NCI-H1092 treated with DMSO at 0.1 percent for 48 hours (cell line): ENCODE results near the gene HMHB1.
"Not testable (repeated sequence)": the region's sequence is repeated elsewhere in the genome, so short reads cannot be mapped to it uniquely, and the experiment has no call there.

ENCODE experiments used
- DNase-seq: peaks from one replicate; lab custom pipeline; 2025; lab: John Stamatoyannopoulos, UW

HMHB1 gene

DNA sequence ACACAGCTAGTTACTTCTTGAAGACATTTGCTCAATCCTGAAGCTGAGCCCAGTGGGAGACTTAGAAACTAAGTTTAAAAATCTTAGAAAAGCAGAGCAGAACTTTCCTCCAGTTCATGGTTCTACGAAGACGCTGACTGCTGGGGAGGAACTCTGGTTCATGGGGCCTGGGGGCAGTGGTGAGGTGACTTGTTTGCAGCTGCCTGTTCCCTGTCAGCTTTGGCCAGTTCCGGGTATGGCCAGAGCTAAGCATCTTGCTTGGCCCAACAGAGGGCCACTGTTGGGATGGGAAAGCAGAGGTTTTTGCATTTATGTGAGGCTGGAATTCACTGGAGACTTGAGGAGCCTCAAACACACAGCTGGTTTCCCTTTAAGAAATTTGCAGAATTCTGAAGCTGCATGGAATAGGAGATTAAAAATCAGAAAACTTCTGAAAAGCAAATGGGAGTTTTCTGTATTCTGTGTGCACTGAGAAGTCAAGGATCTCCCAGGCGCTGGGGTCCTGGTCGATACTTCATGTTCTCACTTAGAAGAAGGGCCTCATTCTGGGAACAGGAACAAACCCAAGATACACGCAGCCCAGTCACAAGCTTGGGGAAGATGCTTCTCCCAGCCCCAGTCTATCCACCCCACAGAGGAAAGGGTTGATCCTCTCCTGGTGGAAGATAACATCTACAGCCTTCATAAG lies 10.6 kb upstream of the HMHB1 start:
- DNase-seq = no peak

DNA sequence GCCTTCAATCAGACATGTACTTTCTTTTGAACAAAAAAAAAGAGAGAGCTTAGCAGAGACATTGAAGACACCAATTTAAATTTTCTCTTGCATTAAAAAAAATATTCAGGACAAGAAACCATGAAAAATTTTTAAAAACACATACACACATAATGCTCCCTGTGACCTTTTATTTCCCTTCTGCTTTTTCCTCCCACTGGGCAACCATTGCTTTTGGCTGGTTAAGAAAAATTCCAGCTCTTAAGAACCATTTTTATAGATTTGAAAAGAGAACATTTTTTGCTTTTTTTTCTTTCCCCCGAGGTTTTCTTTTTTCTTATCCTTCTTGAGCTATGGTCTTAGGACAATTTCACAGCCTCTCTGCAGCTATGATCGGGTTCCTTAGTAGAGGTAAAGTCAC lies 6.1 kb upstream of the HMHB1 start:
- no peak for DNase-seq

- no peak for DNase-seq
These were observed 5.4 kb upstream of the HMHB1 start for GRCh38 chr5:143806579-143806978.

DNA sequence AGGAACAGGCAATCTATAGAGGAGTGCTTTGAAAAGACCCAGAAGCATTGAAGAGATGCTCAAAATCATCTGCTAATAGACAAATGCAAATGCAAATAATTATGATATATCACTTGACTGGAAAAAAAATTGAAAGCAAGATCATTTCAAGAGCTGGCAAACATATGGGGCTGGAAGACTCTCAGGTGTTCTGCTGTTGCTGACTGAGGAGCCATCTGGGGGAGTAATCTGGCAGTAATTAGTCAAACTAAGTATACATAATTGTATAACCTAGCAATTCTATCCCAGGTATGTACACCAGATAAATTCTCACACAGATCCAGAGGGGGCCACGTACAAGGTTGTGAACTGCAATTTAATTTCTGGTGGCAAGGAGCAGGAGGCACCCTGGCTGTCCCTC lies 4.6 kb upstream of the HMHB1 start:
- DNase-seq = no peak

DNA sequence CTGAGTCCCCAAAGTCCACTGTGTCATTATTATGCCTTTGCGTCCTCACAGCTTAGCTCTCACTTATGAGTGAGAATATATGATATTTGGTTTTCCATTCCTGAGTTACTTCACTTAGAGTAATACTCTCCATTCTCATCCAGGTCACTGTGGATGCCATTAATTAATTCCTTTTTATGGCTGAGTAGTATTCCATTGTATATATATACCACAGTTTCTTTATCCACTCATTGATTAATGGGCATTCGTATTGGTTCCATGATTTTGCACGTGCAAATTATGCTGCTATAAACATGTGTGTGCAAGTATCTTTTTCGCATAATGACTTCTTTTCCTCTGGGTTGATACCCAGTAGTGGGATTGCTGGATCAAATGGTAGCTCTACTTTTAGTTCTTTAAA lies 4.4 kb downstream of the HMHB1 start:
- DNase-seq = not testable (repeated sequence)

GRCh38 chr5:143819716-143820115 lies 7.8 kb downstream of the HMHB1 start:
- DNase-seq = no peak

- DNase-seq = no peak
These were observed 8.5 kb downstream of the HMHB1 start for GRCh38 chr5:143820451-143820850.

- DNase-seq = peak; percentile 67
These were observed 13.1 kb downstream of the HMHB1 start for GRCh38 chr5:143824851-143825720.

- peak; percentile 51 for DNase-seq
These were observed 15.0 kb downstream of the HMHB1 start for GRCh38 chr5:143826951-143827444.

GRCh38 chr5:143828710-143829109 lies 16.7 kb downstream of the HMHB1 start:
- DNase-seq = no peak

DNA sequence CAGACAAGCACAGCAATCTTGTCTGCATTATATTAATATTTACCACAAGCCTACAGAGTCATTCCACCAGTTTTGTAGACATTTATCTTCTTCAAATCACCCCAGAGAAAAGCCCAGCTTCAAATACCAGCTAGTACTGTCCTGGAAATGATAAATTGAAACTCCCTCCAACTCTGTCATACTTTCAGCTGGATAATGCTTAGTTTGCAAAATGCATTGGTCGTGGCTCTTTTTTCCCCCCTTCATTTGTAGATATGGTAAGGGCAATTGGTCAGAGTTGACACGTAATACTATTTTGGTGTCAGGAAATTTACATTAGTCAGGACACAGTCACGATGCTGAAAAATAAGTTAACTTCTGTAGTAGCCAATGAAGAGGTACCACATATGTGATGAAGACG lies 21.2 kb downstream of the HMHB1 start:
- no peak for DNase-seq

DNA sequence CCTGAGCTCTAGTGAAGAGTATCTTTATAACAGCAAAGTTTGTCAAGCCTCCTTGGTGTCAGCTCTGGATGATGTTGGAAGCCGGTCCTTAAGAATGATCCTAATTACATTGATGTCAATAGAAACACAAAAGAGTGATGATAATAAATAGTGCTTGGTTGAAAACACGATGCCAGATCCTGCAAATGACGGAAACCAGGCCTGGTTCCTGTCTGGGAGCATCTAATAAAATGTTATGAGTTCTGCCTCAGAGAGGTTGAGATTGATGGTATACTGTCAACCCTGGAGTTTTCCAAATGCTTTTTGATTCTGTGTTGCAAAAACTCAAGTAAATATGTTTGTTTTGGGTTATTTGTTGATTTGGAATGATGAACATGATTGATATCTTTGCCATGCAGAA lies 23.3 kb downstream of the HMHB1 start:
- no peak for DNase-seq

- DNase-seq = no peak
These were observed 24.3 kb downstream of the HMHB1 start for GRCh38 chr5:143836161-143836725.

DNA sequence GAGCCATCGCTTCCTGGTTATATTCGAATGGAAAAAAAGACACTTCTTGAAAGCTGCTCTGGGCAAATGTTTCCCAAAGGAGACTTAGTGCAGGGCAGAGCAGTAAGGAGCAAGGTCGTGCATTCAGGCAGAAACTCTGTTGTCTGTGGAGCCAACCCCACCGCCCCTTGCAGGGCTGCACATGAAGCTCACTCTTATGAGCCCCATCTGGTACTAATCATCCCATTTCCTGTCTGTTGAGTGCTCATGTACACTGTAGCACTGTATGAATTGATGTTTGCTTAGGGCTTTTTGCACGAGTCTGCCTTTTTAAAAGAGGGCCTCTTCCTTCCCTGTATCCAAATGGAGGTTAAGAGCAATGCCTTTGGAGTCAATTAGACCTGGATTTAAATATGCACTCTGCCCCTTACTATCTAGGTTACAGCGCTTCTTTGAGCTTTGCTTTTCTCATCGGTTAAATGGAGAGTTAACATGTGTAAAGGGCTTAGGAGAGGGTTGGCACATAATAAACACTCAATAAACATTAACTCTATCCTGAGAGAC lies 25.4 kb downstream of the HMHB1 start:
- peak; percentile 93 for DNase-seq

GRCh38 chr5:143841446-143841845 lies 29.5 kb downstream of the HMHB1 start:
- no peak for DNase-seq

DNA sequence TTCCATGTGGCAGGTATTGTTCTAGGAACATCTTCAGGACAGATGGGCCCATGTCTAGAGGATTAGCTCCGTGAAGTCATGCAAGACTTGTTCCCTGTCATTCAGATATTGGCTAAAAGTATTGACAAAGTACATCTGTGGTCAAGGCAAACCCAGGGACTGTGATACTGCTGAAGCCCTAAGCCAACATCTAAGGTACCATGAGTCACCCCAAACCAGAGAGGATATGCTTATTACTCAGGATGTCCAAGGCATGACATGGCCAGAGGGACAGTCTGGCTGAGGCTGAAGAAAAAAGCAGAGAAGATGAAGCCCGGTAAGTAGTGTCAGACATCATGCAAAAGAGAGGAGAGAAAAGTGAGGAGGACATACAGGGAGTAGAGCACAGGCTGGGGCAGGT lies 31.0 kb downstream of the HMHB1 start:
- DNase-seq = no peak

- DNase-seq = no peak
These were observed 31.5 kb downstream of the HMHB1 start for GRCh38 chr5:143843461-143843860.

- DNase-seq = no peak
These were observed 38.2 kb downstream of the HMHB1 start for GRCh38 chr5:143850050-143850683.

GRCh38 chr5:143851383-143851782 lies 39.4 kb downstream of the HMHB1 start:
- DNase-seq = no peak

GRCh38 chr5:143860211-143860610 lies 48.2 kb downstream of the HMHB1 start:
- DNase-seq = no peak

DNA sequence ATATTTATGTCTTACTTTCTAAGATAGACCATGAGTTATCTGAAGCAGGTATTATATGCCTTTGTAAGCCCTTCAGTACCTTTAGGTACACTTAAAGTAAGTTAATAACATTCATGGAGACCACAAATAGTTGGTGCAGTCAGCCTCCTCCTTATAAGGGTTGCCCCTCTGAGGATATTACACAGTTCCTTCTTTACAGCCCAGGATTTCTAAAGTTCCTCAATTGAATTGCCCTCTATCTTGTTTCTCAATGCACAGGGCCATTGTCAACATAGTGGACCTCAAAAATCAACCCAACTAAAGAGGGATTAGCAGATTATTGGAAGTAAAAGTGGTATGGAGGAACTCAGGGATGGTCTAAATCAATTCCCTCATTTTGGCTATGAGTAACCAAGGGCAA lies 50.3 kb downstream of the HMHB1 start:
- DNase-seq = no peak

DNA sequence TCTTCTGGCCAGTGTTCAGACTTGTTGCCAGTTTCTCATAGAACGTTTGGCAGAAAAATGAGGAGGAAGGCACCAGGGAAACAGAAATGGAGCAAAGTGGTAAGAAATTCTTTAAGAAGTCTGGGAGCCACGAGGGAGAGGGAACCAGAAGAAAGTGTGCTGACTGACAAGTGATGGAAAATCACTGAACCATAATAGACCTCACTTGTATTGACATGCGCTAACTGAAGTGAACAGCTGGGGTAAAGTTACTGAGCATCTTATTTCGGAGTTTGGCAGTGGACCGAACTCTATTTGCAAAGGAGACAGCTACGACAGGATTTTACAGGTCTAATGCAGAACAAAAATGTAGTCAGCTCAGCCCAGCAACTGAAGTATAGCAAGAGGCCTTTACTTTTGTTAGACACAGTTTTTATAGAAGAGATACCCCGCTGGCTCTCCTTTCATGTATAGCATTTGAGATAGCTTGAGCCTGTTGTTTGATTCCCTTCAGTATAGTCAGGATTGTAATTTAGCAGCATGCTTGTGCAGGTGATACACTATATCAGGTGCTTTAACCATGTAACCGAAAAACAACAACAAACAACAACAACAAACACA lies 53.6 kb downstream of the HMHB1 start:
- DNase-seq = no peak
